ENCODE data around the gene CDC37L1. TPM values are rescaled to one million over a fixed set of nuclear protein-coding genes. Genes with fewer than 3 reads are reported as not detected.

The CDC37L1 gene
- total RNA-seq, result 9.7 and 12.8 TPM in 2 replicates

GRCh38 chr9:4679268-4680172, at the start of gene CDC37L1:
TSS of gene CDC37L1 (plus strand) at chr9:4679569. CDS start at chr9:4679768, 199 bp downstream.

GRCh38 chr9:4662108-4662988, 17.0 kb upstream of the CDC37L1 start, which contains the start of gene PLPP6:
TSS of gene PLPP6 (plus strand) at chr9:4662294. CDS start at chr9:4662376, 82 bp downstream.

GRCh38 chr9:4666042-4666699, 13.2 kb upstream of the CDC37L1 start, which contains the start of gene SPATA6L:
TSS of gene SPATA6L (minus strand) at chr9:4666480. CDS start at chr9:4666250, 230 bp downstream.

GRCh38 chr9:4740638-4741364, 61.4 kb downstream of the CDC37L1 start, which contains the start of gene AK3:
TSS of gene AK3 (minus strand) at chr9:4741202. CDS start at chr9:4741087, 115 bp downstream.

Other genes with a start within 250 kb of the CDC37L1 start
- 7.0 and 11.4 TPM in 2 replicates for gene SLC1A1, start 189.1 kb upstream of the CDC37L1 start, total RNA-seq
- 5.8 and 6.1 TPM in 2 replicates for gene PLPP6, start 17.3 kb upstream of the CDC37L1 start, total RNA-seq
- 0.61 and 0.65 TPM in 2 replicates for gene SPATA6L, start 13.1 kb upstream of the CDC37L1 start, total RNA-seq
- gene AK3, start 61.6 kb downstream of the CDC37L1 start, total RNA-seq, result 45.8 and 47.7 TPM in 2 replicates
- 17.9 and 20.5 TPM in 2 replicates for gene RCL1, start 113.4 kb downstream of the CDC37L1 start, total RNA-seq